ENCODE results near the gene KIRREL2. TPM values are rescaled to one million over a fixed set of nuclear protein-coding genes. Genes with fewer than 3 reads are reported as not detected.

The KIRREL2 gene
- total RNA-seq, 1 experiment from 2014 or later = 5.0 TPM

GRCh38 chr19:35842666-35843272, 13.9 kb upstream of the KIRREL2 start:
- ChIA-PET POLR2A (no interaction called here), CTCF (interaction anchor here (0.6 kb wide), 1 partner anchor 23 kb away, joined by 4 read pairs; no protein-coding TSS in a partner anchor)
- no TSS peak for BruUV-seq (replicated peaks)
- H3K27me3 ChIP-seq (ENCODE audit: control insufficient read depth, insufficient read depth, low read length) = no peaks in the 10 kb centered on the region
- DNase-seq (ENCODE audit: low read depth, low spot score) = no peak
- ATAC-seq = no peak
- H3K9me3 ChIP-seq (ENCODE audit: control insufficient read depth, insufficient read depth, low read depth, low read length) = no peaks in the 10 kb centered on the region
- H3K36me3 ChIP-seq (ENCODE audit: control insufficient read depth, insufficient read depth, low read length) = no peaks in the 10 kb centered on the region
- TF ChIP-seq POLR2AphosphoS5 (IDR thresholded peaks at IDR 0.05; ENCODE audit: low read depth, low read length) = no peak
- TF ChIP-seq, protein P1, sequence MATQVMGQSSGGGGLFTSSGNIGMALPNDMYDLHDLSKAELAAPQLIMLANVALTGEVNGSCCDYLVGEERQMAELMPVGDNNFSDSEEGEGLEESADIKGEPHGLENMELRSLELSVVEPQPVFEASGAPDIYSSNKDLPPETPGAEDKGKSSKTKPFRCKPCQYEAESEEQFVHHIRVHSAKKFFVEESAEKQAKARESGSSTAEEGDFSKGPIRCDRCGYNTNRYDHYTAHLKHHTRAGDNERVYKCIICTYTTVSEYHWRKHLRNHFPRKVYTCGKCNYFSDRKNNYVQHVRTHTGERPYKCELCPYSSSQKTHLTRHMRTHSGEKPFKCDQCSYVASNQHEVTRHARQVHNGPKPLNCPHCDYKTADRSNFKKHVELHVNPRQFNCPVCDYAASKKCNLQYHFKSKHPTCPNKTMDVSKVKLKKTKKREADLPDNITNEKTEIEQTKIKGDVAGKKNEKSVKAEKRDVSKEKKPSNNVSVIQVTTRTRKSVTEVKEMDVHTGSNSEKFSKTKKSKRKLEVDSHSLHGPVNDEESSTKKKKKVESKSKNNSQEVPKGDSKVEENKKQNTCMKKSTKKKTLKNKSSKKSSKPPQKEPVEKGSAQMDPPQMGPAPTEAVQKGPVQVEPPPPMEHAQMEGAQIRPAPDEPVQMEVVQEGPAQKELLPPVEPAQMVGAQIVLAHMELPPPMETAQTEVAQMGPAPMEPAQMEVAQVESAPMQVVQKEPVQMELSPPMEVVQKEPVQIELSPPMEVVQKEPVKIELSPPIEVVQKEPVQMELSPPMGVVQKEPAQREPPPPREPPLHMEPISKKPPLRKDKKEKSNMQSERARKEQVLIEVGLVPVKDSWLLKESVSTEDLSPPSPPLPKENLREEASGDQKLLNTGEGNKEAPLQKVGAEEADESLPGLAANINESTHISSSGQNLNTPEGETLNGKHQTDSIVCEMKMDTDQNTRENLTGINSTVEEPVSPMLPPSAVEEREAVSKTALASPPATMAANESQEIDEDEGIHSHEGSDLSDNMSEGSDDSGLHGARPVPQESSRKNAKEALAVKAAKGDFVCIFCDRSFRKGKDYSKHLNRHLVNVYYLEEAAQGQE (IDR thresholded peaks at IDR 0.05; ENCODE audit: insufficient read depth in 1 of 2, low read depth in 2 of 2, low read length in 1 of 2) = no peak
- no peak for TF ChIP-seq SIN3A (IDR thresholded peaks at IDR 0.05; ENCODE audit: borderline replicate concordance, insufficient read depth, low read depth, low read length)
- TF ChIP-seq TCF7L2 (IDR thresholded peaks at IDR 0.05; ENCODE audit: low read depth, low read length) = no peak
- TF ChIP-seq, protein P2, sequence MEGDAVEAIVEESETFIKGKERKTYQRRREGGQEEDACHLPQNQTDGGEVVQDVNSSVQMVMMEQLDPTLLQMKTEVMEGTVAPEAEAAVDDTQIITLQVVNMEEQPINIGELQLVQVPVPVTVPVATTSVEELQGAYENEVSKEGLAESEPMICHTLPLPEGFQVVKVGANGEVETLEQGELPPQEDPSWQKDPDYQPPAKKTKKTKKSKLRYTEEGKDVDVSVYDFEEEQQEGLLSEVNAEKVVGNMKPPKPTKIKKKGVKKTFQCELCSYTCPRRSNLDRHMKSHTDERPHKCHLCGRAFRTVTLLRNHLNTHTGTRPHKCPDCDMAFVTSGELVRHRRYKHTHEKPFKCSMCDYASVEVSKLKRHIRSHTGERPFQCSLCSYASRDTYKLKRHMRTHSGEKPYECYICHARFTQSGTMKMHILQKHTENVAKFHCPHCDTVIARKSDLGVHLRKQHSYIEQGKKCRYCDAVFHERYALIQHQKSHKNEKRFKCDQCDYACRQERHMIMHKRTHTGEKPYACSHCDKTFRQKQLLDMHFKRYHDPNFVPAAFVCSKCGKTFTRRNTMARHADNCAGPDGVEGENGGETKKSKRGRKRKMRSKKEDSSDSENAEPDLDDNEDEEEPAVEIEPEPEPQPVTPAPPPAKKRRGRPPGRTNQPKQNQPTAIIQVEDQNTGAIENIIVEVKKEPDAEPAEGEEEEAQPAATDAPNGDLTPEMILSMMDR (IDR thresholded peaks at IDR 0.05) = no peak
- no peak overlapping the region for H3K4me3 ChIP-seq (ENCODE audit: low read depth in 2 of 2, low read length in 2 of 2)
- in situ Hi-C loops (cut with HindIII; ENCODE audit: low pct_unique_long_range_greater_than_20kb, low sequenced_read_pairs) (no loop called here), intact Hi-C loops (cut with micrococcal nuclease; ENCODE audit: unreplicated experiment) (no loop called here)
- H3K27ac ChIP-seq (ENCODE audit: low read length) = no peak overlapping the region
- peaks cover 11% of the 10 kb centered on the region for H3K4me1 ChIP-seq (ENCODE audit: control insufficient read depth, insufficient read depth, low read length)

DNA sequence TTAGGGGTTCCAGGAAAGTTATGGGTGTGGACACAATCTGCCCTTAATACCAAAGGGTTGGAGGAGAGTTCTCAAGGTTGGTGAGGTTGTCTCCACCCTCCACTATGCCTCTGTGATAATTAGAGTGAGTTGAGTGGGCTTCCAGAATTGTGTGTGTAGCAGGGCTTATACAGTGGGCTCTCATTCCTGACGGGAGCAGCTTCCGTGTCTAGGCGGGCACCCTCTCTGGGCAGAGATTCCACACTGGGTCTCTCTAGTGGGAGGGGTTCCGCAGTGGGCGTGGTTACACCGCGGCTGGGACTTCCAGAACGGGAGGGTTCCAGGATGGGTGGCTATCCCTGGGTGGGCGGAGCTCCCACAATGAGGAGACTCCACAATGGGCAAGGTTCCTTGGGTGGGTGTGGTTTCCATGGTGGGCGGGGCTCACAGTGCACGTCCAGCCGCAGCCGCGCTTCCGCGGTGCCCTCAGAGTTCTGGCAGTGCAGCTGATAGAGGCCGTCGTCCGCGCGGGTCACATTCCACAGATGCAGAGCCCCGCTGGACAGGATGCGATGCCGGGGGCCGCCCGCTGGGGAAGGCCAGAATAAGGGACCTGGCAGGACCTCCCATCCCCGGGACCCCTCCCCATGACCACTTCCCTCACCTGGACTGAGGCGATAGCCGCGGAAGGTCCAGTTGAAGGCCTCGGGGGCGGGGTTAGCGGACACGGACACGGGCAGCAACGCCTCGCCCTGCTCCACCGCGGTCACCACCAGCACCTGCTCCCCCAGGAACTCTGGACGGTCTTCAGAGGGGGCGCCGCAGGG, 12.8 kb upstream of the KIRREL2 start:
- in situ Hi-C loops (cut with HindIII; ENCODE audit: low pct_unique_long_range_greater_than_20kb, low sequenced_read_pairs) (no loop called here), intact Hi-C loops (cut with micrococcal nuclease; ENCODE audit: unreplicated experiment) (no loop called here)
- H3K27me3 ChIP-seq (ENCODE audit: control insufficient read depth, insufficient read depth, low read length) = no peaks in the 10 kb centered on the region
- no TSS peak for BruUV-seq (replicated peaks)
- CTCF ChIA-PET = interaction anchor here (0.5 to 0.6 kb wide), 2 partner anchors 26 to 149 kb away, joined by 3 read pairs; no protein-coding TSS in a partner anchor
- ATAC-seq (no peak), DNase-seq (ENCODE audit: low read depth, low spot score) (no peak)
- POLR2A ChIA-PET = interaction anchor here (0.5 kb wide), 1 partner anchor 45 kb away, joined by 4 read pairs; no protein-coding TSS in a partner anchor
- no peaks in the 10 kb centered on the region for H3K36me3 ChIP-seq (ENCODE audit: control insufficient read depth, insufficient read depth, low read length)
- TF ChIP-seq TCF7L2 (IDR thresholded peaks at IDR 0.05; ENCODE audit: low read depth, low read length) (no peak), POLR2AphosphoS5 (IDR thresholded peaks at IDR 0.05; ENCODE audit: low read depth, low read length) (no peak), SIN3A (IDR thresholded peaks at IDR 0.05; ENCODE audit: borderline replicate concordance, insufficient read depth, low read depth, low read length) (no peak)
- TF ChIP-seq, protein P2 (IDR thresholded peaks at IDR 0.05) = no peak
- TF ChIP-seq, protein P1 (IDR thresholded peaks at IDR 0.05; ENCODE audit: insufficient read depth in 1 of 2, low read depth in 2 of 2, low read length in 1 of 2) = no peak
- no peaks in the 10 kb centered on the region for H3K9me3 ChIP-seq (ENCODE audit: control insufficient read depth, insufficient read depth, low read depth, low read length)
- no peak overlapping the region for H3K27ac ChIP-seq (ENCODE audit: low read length)
- no peak overlapping the region for H3K4me3 ChIP-seq (ENCODE audit: low read depth in 2 of 2, low read length in 2 of 2)
- peaks cover 11% of the 10 kb centered on the region for H3K4me1 ChIP-seq (ENCODE audit: control insufficient read depth, insufficient read depth, low read length)
